C4-2B (cell line): ENCODE results near the gene NCKAP5.

Experiments
- H3K27ac ChIP-seq: fragments of 450-650 bp; 2 replicates; pipeline ENCODE4 v1.5.1; 2017
- CTCF ChIP-seq: fragments of 450-650 bp; conservative IDR thresholded peaks from 2 replicates; pipeline ENCODE4 v1.5.1; 2017; ENCODE audit warnings: mild to moderate bottlenecking
- ZFX ChIP-seq: fragments of 450-650 bp; IDR thresholded peaks from 2 replicates; pipeline ENCODE4 v1.6.1; 2017

Gene NCKAP5

GRCh38 chr2:133122529-133122928 is 445.7 kb downstream of the NCKAP5 start:
- TF ChIP-seq CTCF (no peak), ZFX (no peak)
- no peak overlapping the region for H3K27ac ChIP-seq

- H3K27ac ChIP-seq = no peak overlapping the region
- TF ChIP-seq ZFX (no peak), CTCF (no peak)
Measured at GRCh38 chr2:133120310-133120709, 448.0 kb downstream of the NCKAP5 start.

- TF ChIP-seq ZFX (no peak), CTCF (no peak)
- H3K27ac ChIP-seq = no peak overlapping the region
Measured at GRCh38 chr2:133110201-133110600, 458.1 kb downstream of the NCKAP5 start.

GRCh38 chr2:133109772-133110171 is 458.5 kb downstream of the NCKAP5 start:
- TF ChIP-seq CTCF (no peak), ZFX (no peak)
- H3K27ac ChIP-seq = no peak overlapping the region

- H3K27ac ChIP-seq = no peak overlapping the region
- no peak for TF ChIP-seq ZFX
- TF ChIP-seq CTCF = no peak
Measured at GRCh38 chr2:133107058-133107815, 461.0 kb downstream of the NCKAP5 start.

- no peak overlapping the region for H3K27ac ChIP-seq
- TF ChIP-seq CTCF (no peak), ZFX (no peak)
Measured at GRCh38 chr2:133104871-133105270, 463.4 kb downstream of the NCKAP5 start.

- TF ChIP-seq CTCF (no peak), ZFX (no peak)
- H3K27ac ChIP-seq = no peak overlapping the region
Measured at GRCh38 chr2:133098787-133099186, 469.5 kb downstream of the NCKAP5 start.
